ENCODE measurements around the gene SYNPO2. TPM values are rescaled to one million over a fixed set of nuclear protein-coding genes. Genes with fewer than 3 reads are reported as not detected.
"Not testable (repeated sequence)": the region's sequence is repeated elsewhere in the genome, so short reads cannot be mapped to it uniquely, and the experiment has no call there.

The SYNPO2 gene
- total RNA-seq, 2 experiments from 2014 or later: 0.96 to 1.2 TPM

DNA sequence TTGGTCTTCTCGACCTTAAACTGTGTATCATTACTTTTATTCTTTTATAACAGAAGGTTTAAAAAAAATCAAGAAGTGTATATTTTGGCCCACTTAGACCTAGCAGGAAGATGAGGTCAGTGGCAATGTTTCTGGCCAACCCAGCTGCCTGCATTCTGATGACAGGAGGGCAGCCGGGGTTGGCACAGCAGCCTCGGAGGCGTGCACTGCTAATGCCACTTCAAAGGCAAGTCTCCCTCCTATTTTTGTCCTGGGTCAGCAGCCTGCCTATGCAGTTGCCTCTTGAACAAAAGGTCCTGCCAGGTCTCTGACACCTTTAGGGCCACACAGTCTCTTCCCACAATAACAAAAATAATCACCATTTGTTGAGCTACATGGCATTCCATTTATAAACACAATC lies 157.6 kb downstream of the SYNPO2 start:
- POLR2A ChIA-PET: no interaction called here
- Mint-ChIP-seq H3K4me1 (no peaks in the 10 kb centered on the region), H3K9me3 (no peaks in the 10 kb centered on the region), H3K27me3 (peaks cover 14% of the 10 kb centered on the region), H3K27ac (no peak overlapping the region), H3K4me3 (no peak overlapping the region), H3K36me3 (no peaks in the 10 kb centered on the region)
- DNase-seq (no peak), ATAC-seq (ENCODE audit: low read depth) (no peak)

DNA sequence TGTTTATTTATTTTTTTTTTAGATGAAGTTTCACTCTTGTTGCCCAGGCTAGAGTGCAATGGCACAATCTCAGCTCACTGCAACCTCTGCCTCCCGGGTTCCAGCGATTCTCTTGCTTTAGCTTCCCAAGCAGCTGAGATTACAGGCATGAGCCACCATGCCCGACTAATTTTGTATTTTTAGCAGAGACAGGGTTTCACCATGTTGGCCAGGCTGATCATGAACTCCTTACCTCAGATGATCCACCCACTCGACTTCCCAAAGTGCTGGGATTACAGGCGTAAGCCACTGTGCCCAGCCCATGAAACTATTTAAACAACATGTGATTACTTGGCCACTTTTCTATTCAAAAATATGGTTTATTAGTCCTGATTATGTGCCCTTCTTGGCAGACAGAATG lies 158.4 kb downstream of the SYNPO2 start:
- H3K27ac Mint-ChIP-seq; POLR2A ChIA-PET; DNase-seq; H3K4me3 Mint-ChIP-seq; H3K4me1 Mint-ChIP-seq; H3K9me3 Mint-ChIP-seq; ATAC-seq (ENCODE audit: low read depth); H3K36me3 Mint-ChIP-seq: not testable (repeated sequence)
- peaks cover 14% of the 10 kb centered on the region for H3K27me3 Mint-ChIP-seq

DNA sequence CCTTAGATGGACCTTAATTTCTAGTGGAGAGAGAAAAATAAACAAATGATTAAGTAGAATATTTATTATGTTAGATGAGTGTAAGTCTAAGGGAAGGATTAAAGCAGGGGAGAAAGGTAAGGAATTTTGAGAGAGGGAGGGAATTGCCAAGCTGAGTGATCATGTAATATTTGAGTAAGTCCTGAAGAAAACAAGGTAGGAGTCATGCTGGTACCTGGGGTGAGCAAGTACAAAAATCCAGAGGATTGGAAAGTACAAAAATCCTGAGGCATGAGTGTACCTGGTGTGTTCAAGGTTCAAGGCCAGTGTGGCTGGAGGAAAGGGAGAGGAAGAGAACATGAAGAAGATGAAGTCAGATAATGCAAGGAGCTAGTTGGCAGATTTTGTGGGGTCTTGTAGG lies 159.8 kb downstream of the SYNPO2 start:
- no peak for ATAC-seq (ENCODE audit: low read depth)
- H3K27me3 Mint-ChIP-seq: peaks cover 14% of the 10 kb centered on the region
- H3K4me1 Mint-ChIP-seq: no peaks in the 10 kb centered on the region
- H3K36me3 Mint-ChIP-seq: no peaks in the 10 kb centered on the region
- no peak overlapping the region for H3K27ac Mint-ChIP-seq
- no peak for DNase-seq
- no peaks in the 10 kb centered on the region for H3K9me3 Mint-ChIP-seq
- H3K4me3 Mint-ChIP-seq: no peak overlapping the region
- POLR2A ChIA-PET: no interaction called here

DNA sequence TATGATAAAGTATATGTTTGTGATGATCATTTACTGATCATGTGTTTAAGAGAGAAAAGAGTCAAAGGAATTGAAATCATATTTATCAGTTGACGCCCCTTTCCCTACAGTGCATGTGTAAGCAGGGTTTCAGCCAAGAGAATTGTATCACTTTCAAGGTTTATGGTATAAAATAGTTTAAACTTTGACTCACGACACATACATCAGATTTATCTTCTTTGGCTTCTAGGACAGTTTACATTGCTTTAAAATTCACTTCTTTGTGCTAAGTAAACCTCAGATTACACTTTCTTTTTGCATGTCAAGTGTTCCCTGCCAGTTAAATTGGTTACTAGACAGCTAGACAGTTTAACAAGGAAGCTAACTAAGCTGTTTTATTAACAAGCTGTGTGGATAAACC lies 160.7 kb downstream of the SYNPO2 start:
- Mint-ChIP-seq H3K9me3 (no peaks in the 10 kb centered on the region), H3K36me3 (no peaks in the 10 kb centered on the region), H3K4me3 (no peak overlapping the region), H3K27me3 (peaks cover 14% of the 10 kb centered on the region), H3K4me1 (no peaks in the 10 kb centered on the region), H3K27ac (no peak overlapping the region)
- ATAC-seq (ENCODE audit: low read depth) (no peak), DNase-seq (no peak)
- POLR2A ChIA-PET: no interaction called here

DNA sequence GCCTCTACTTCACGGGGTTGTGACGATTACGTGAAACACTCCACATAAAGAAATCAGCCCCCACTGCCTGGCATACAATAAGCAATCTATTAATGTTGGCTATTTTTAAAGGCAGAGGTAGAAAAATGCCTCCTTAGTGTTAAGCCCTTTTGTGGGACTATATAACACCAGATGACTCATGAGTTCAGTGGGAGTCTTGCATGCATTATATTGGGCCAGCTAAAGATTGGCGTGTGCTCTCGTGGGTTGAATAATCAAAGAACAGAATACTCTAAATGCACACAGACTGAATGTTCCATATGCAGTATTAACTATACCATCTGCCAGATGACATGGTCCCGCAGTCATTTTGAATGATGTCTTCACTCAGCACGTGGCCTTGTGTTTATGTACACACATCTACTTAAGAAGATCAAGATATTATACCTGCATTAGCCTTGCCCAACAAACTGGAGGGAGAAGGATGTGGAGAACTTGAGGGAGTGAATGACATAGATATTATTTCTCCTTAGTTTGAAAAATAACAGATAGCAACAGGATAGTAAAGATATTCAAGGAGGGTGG lies 162.0 kb downstream of the SYNPO2 start:
- POLR2A ChIA-PET: no interaction called here
- Mint-ChIP-seq H3K9me3 (no peaks in the 10 kb centered on the region), H3K36me3 (no peaks in the 10 kb centered on the region), H3K4me1 (no peaks in the 10 kb centered on the region), H3K27me3 (peaks cover 11% of the 10 kb centered on the region), H3K27ac (no peak overlapping the region), H3K4me3 (no peak overlapping the region)
- ATAC-seq (ENCODE audit: low read depth) (no peak), DNase-seq (no peak)

DNA sequence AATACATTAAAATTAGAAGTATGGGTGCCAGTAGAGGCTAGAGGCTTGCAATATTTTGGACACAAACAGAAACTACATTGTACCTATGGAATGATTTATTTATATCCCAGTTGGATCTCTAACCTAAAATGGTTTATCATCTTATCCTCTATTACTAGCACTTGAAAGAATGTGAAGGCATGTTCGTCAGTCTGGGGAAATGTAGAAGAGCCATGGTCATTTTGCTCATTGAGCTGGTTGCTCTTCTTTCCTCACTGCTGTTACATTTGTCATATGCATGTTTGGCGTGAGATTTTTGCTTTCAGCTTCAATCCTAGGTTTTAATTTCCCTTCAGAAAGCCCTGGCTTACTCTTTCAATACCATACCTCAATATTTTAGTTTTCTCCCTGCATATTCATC lies 164.6 kb downstream of the SYNPO2 start:
- POLR2A ChIA-PET: no interaction called here
- Mint-ChIP-seq H3K9me3 (no peaks in the 10 kb centered on the region), H3K4me1 (no peaks in the 10 kb centered on the region), H3K36me3 (no peaks in the 10 kb centered on the region), H3K27me3 (peaks cover 7% of the 10 kb centered on the region), H3K27ac (no peak overlapping the region), H3K4me3 (no peak overlapping the region)
- ATAC-seq (ENCODE audit: low read depth) (no peak), DNase-seq (no peak)

DNA sequence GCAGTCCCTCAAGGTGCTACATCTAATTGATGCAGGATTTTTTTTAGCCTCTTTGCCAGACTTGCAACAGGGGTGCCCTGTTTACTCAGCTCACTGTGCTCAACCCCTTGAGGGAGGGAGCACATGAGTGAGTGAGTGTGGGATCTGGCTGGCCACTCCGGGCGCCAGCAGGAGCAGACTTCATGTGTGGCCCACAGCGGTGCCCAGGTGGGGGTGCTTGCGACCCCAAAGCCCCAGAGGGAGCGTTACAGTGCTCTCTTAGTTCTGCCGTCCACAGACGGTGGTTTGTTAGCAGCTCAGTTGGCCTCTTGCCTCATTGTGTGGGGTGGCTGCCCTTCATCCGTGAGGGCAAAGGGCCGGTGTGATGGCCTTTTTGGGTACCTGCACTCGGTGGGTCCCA lies 165.3 kb downstream of the SYNPO2 start:
- POLR2A ChIA-PET: no interaction called here
- Mint-ChIP-seq H3K36me3 (no peaks in the 10 kb centered on the region), H3K27me3 (no peaks in the 10 kb centered on the region), H3K9me3 (no peaks in the 10 kb centered on the region), H3K4me1 (no peaks in the 10 kb centered on the region), H3K4me3 (no peak overlapping the region), H3K27ac (no peak overlapping the region)
- DNase-seq: no peak
- ATAC-seq (ENCODE audit: low read depth): no peak

DNA sequence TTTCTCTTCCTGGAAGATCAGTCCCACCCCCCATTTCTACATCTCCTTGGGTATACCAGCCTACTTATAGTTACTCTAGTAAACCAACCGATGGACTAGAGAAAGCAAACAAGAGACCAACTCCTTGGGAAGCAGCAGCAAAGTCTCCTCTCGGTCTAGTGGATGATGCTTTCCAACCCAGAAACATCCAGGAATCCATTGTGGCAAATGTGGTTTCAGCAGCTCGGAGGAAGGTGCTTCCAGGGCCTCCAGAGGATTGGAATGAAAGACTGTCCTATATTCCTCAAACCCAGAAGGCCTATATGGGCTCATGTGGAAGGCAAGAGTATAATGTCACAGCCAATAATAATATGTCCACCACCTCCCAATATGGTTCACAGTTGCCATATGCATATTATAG lies 168.8 kb downstream of the SYNPO2 start:
- Mint-ChIP-seq H3K4me3 (no peak overlapping the region), H3K27me3 (no peaks in the 10 kb centered on the region), H3K4me1 (no peaks in the 10 kb centered on the region), H3K9me3 (peaks cover 1% of the 10 kb centered on the region), H3K36me3 (no peaks in the 10 kb centered on the region), H3K27ac (no peak overlapping the region)
- no peak for ATAC-seq (ENCODE audit: low read depth)
- POLR2A ChIA-PET: no interaction called here
- no peak for DNase-seq

DNA sequence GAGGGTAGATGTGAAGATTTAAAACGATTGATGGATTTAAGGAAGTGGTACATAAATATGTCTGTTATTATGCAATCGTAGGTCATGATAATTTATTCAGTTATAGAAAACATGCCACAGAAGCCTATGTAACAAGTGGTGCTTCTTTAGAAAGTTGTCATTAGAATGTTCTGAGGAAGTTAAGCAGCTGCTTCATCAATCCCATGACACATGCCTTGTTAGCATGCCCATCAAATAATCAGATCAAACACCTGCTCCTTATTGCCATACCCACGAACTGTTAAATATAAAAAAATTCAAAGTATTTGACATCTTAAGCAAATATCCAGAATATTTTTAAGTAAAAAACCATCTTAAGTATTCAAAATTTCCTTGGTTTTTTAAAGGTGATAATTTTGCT lies 170.6 kb downstream of the SYNPO2 start:
- POLR2A ChIA-PET: no interaction called here
- no peak for ATAC-seq (ENCODE audit: low read depth)

DNA sequence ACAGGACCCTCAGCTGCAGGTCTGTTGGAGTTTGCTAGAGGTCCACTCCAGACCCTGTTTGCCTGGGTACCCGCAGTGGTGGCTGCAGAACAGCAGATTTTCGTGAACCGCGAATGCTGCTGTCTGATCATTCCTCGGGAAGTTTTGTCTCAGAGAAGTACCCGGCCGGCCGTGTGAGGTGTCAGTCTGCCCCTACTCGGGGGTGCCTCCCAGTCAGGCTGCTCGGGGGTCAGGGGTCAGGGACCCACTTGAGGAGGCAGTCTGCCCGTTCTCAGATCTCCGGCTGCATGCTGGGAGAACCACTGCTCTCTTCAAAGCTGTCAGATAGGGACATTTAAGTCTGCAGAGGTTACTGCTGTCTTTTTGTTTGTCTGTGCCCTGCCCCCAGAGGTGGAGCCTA lies 178.5 kb downstream of the SYNPO2 start:
- H3K4me1 Mint-ChIP-seq; H3K36me3 Mint-ChIP-seq; POLR2A ChIA-PET; H3K27ac Mint-ChIP-seq; H3K9me3 Mint-ChIP-seq; ATAC-seq (ENCODE audit: low read depth); DNase-seq; H3K4me3 Mint-ChIP-seq: not testable (repeated sequence)
- peaks cover 15% of the 10 kb centered on the region for H3K27me3 Mint-ChIP-seq

More for the DNA sequence above, 170.6 kb downstream of the SYNPO2 start:
- Mint-ChIP-seq H3K27me3 (no peaks in the 10 kb centered on the region), H3K27ac (no peak overlapping the region), H3K36me3 (no peaks in the 10 kb centered on the region), H3K4me3 (no peak overlapping the region), H3K9me3 (peaks cover 1% of the 10 kb centered on the region), H3K4me1 (no peaks in the 10 kb centered on the region)
- DNase-seq: no peak

DNA sequence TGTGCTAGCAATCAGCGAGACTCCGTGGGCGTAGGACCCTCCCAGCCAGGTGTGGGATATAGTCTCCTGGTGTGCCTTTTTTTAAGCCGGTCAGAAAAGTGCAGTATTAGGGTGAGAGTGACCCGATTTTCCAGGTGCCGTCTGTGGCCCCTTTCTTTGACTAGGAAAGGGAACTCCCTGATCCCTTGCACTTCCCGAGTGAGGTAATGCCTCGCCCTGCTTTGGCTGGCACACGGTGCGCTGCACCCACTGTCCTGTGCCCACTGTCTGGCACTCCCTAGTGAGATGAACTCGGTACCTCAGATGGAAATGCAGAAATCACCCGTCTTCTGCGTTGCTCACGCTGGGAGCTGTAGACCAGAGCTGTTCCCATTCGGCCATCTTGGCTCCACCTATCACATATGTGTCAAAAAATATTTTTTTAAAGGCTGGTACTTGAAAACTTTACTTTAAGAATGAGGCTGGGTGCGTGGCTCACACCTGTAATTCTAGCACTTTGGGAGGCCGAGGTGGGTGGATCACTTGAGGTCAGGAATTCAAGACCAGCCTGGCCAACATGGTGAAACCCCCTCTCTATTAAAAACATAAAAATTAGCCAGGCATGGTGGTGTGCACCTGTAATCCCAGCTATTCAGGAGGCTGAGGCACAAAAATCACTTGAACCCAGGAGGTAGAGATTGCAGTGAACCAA lies 179.2 kb downstream of the SYNPO2 start:
- H3K36me3 Mint-ChIP-seq; H3K4me1 Mint-ChIP-seq; H3K4me3 Mint-ChIP-seq; POLR2A ChIA-PET; DNase-seq; H3K9me3 Mint-ChIP-seq; ATAC-seq (ENCODE audit: low read depth); H3K27ac Mint-ChIP-seq: not testable (repeated sequence)
- H3K27me3 Mint-ChIP-seq: peaks cover 15% of the 10 kb centered on the region

DNA sequence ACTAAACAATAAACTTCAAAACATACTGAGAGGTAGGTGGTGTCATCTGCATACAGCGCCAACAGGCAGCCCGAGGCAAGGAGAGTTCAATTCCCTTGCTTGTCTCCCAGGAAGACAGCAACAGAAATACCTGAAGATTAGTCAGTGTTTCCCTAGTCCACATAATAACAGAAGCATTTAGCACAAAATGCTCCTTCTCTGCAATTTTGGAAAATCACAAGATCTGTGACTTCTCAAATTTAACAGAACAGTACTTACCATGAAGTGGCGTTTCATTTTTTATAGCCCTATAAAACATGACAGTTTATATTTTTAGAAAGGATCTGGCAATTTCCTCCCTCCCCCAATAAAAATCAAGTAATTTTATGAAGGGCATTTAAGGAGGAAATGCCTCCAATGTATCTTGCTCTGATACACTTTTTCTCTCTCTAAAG lies 179.9 kb downstream of the SYNPO2 start:
- Mint-ChIP-seq H3K27ac (no peak overlapping the region), H3K36me3 (no peaks in the 10 kb centered on the region), H3K9me3 (peaks cover 2% of the 10 kb centered on the region), H3K27me3 (peaks cover 15% of the 10 kb centered on the region), H3K4me3 (no peak overlapping the region), H3K4me1 (no peaks in the 10 kb centered on the region)
- POLR2A ChIA-PET: no interaction called here
- ATAC-seq (ENCODE audit: low read depth) (no peak), DNase-seq (no peak)

DNA sequence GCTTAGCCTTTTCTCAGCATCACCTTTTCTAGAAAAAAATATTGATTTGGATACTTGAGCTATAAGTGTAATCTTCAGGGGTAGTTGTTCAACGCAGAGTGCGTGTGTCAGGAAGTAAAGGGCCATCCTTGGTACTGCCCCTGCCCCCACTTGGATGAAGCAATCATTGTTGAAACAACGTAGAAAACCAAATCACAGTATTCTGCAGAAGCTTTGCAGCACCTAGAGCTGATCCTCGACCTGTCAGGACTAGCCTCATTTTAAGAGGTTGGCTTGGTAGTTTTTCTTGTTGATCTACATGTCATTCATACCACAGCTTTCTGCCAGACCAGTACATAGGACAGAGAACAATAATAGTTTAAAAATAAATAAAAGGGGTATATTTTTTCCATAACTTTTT lies 181.6 kb downstream of the SYNPO2 start:
- H3K4me1 Mint-ChIP-seq: no peaks in the 10 kb centered on the region
- ATAC-seq (ENCODE audit: low read depth): no peak
- DNase-seq: no peak
- H3K27me3 Mint-ChIP-seq: peaks cover 11% of the 10 kb centered on the region
- H3K4me3 Mint-ChIP-seq: no peak overlapping the region
- H3K36me3 Mint-ChIP-seq: no peaks in the 10 kb centered on the region
- POLR2A ChIA-PET: no interaction called here
- H3K9me3 Mint-ChIP-seq: peaks cover 2% of the 10 kb centered on the region
- H3K27ac Mint-ChIP-seq: no peak overlapping the region

DNA sequence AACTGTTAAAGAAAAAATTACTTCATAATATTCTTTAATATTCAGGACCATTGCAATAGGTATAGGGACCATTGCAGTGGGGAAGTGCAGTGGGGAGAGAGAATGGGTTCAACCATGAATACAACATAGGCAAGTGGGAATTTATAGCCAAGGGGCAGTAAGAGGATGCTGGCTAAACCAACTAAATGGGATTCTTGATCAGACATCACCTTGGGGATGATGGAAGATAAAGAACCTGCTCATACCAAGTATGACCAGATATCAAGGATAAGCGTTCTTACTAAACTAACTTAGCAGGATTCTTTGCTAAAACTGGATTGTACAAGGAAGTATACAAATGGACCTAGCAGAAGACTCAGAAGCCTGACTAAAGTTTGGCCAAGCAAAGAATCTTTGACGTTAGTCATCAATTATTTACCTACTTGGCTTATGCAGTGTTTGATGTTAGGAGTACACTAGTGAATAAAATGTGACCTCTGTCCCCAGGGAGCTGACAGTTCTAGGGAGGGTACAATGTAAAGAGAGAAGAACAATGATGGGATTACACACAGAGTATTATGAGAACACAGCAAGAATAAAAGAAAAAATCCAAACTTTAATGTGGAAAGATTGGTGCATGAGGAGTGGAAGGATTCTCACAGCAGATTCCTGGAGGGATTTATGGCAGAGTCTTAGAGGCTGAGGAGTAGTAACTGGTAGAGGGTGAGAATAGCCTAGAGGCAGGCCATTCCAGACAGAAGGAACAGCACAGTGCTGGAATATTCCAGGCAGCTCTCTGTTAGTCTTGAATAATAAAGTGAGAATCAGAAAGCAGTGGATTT lies 192.3 kb downstream of the SYNPO2 start:
- Mint-ChIP-seq H3K4me3 (no peak overlapping the region), H3K4me1 (no peaks in the 10 kb centered on the region), H3K27me3 (peaks cover 9% of the 10 kb centered on the region), H3K9me3 (no peaks in the 10 kb centered on the region), H3K36me3 (no peaks in the 10 kb centered on the region), H3K27ac (no peak overlapping the region)
- POLR2A ChIA-PET: no interaction called here
- no peak for DNase-seq
- no peak for ATAC-seq (ENCODE audit: low read depth)

All from activated naive CD8-positive, alpha-beta T cell treated with anti-CD3 and anti-CD28 coated beads, Interleukin-2, amount 10 ng/mL, durations not matched to agents 7 days and 5 days (primary cell).